ENCODE results near the gene NNT. TPM values are rescaled to one million over a fixed set of nuclear protein-coding genes. Genes with fewer than 3 reads are reported as not detected.
"Not testable (repeated sequence)": the region's sequence is repeated elsewhere in the genome, so short reads cannot be mapped to it uniquely, and the experiment has no call there.

The NNT gene
- total RNA-seq, 3 donors from 2014 or later (not counting 1 experiment from before 2014, with no cell fraction given), result 57.0 to 66.1 (median 64.6) TPM

GRCh38 chr5:43701227-43701626 lies 98.2 kb downstream of the NNT start:
- H3K27me3 Mint-ChIP-seq (ENCODE audit: low read depth in 2 of 2), result no peaks in the 10 kb centered on the region
- ATAC-seq (no peak), DNase-seq (no peak)
- peaks cover 16% of the 10 kb centered on the region for H3K36me3 Mint-ChIP-seq
- Histone ChIP-seq H3K4me1 (ENCODE audit: control insufficient read depth, insufficient read depth, low read length) (no peaks in the 10 kb centered on the region), H3K4me3 (ENCODE audit: low read length) (no peak overlapping the region), H3K36me3 (ENCODE audit: control insufficient read depth, insufficient read depth, low read length) (peaks cover 30% of the 10 kb centered on the region), H3K27me3 (ENCODE audit: control insufficient read depth, insufficient read depth, low read length) (no peaks in the 10 kb centered on the region), H3K27ac (ENCODE audit: low read length) (no peak overlapping the region), H3K9me3 (ENCODE audit: control insufficient read depth, insufficient read depth, low read length) (peaks cover 2% of the 10 kb centered on the region)
- H3K4me3 Mint-ChIP-seq, result no peak overlapping the region
- 100% methylated on average over 2 of the region's 3 CpGs for WGBS (ENCODE audit: insufficient coverage)
- no peaks in the 10 kb centered on the region for H3K9me3 Mint-ChIP-seq
- intact Hi-C loops (cut with micrococcal nuclease), result no loop called here
- H3K4me1 Mint-ChIP-seq, result peaks cover 14 to 20% of the 10 kb centered on the region in 2 donors
- no peak overlapping the region for H3K27ac Mint-ChIP-seq
- no peak for TF ChIP-seq CTCF (IDR thresholded peaks at IDR 0.05)

- H3K36me3 ChIP-seq (ENCODE audit: control insufficient read depth, insufficient read depth, low read length), result peaks cover 30% of the 10 kb centered on the region
- Mint-ChIP-seq H3K36me3 (peaks cover 16% of the 10 kb centered on the region), H3K27me3 (ENCODE audit: low read depth in 2 of 2) (no peaks in the 10 kb centered on the region), H3K9me3 (no peaks in the 10 kb centered on the region), H3K4me3 (no peak overlapping the region), H3K4me1 (peaks cover 11 to 16% of the 10 kb centered on the region in 2 donors), H3K27ac (peak overlapping the region; percentile 25 to 64)
- ATAC-seq, result no peak
- no peak overlapping the region for H3K27ac ChIP-seq (ENCODE audit: low read length)
- WGBS (ENCODE audit: insufficient coverage), result 90% methylated on average over 1 of the region's 2 CpGs
- H3K4me1 ChIP-seq (ENCODE audit: control insufficient read depth, insufficient read depth, low read length), result no peaks in the 10 kb centered on the region
- intact Hi-C loops (cut with micrococcal nuclease), result no loop called here
- no peak overlapping the region for H3K4me3 ChIP-seq (ENCODE audit: low read length)
- TF ChIP-seq CTCF (IDR thresholded peaks at IDR 0.05), result no peak
- no peaks in the 10 kb centered on the region for H3K9me3 ChIP-seq (ENCODE audit: control insufficient read depth, insufficient read depth, low read length)
- H3K27me3 ChIP-seq (ENCODE audit: control insufficient read depth, insufficient read depth, low read length), result no peaks in the 10 kb centered on the region
- no peak for DNase-seq
Measured at GRCh38 chr5:43702293-43702692, 99.3 kb downstream of the NNT start.

GRCh38 chr5:43702815-43703214 lies 99.8 kb downstream of the NNT start:
- H3K36me3 ChIP-seq (ENCODE audit: control insufficient read depth, insufficient read depth, low read length), result peaks cover 30% of the 10 kb centered on the region
- Mint-ChIP-seq H3K4me3 (no peak overlapping the region), H3K9me3 (no peaks in the 10 kb centered on the region), H3K27me3 (ENCODE audit: low read depth in 2 of 2) (no peaks in the 10 kb centered on the region), H3K27ac (peak overlapping the region in 1 of 2 donors; percentile 64), H3K4me1 (peaks cover 7 to 12% of the 10 kb centered on the region in 2 donors), H3K36me3 (peaks cover 16% of the 10 kb centered on the region)
- no peak overlapping the region for H3K4me3 ChIP-seq (ENCODE audit: low read length)
- no peak for DNase-seq
- H3K9me3 ChIP-seq (ENCODE audit: control insufficient read depth, insufficient read depth, low read length), result no peaks in the 10 kb centered on the region
- no peak overlapping the region for H3K27ac ChIP-seq (ENCODE audit: low read length)
- 94% methylated on average over 3 of the region's 3 CpGs for WGBS (ENCODE audit: insufficient coverage)
- TF ChIP-seq CTCF (IDR thresholded peaks at IDR 0.05), result no peak
- ATAC-seq, result no peak
- no peaks in the 10 kb centered on the region for H3K4me1 ChIP-seq (ENCODE audit: control insufficient read depth, insufficient read depth, low read length)
- intact Hi-C loops (cut with micrococcal nuclease), result no loop called here
- H3K27me3 ChIP-seq (ENCODE audit: control insufficient read depth, insufficient read depth, low read length), result no peaks in the 10 kb centered on the region

GRCh38 chr5:43704243-43704642 lies 101.3 kb downstream of the NNT start:
- WGBS (ENCODE audit: insufficient coverage), result 96% methylated on average over 3 of the region's 4 CpGs
- Mint-ChIP-seq H3K4me1 (peaks cover 7 to 12% of the 10 kb centered on the region in 2 donors), H3K4me3 (no peak overlapping the region), H3K36me3 (peaks cover 16% of the 10 kb centered on the region), H3K27ac (peak overlapping the region in 1 of 2 donors; percentile 64), H3K27me3 (ENCODE audit: low read depth in 2 of 2) (no peaks in the 10 kb centered on the region), H3K9me3 (no peaks in the 10 kb centered on the region)
- no peak for TF ChIP-seq CTCF (IDR thresholded peaks at IDR 0.05)
- no peaks in the 10 kb centered on the region for H3K9me3 ChIP-seq (ENCODE audit: control insufficient read depth, insufficient read depth, low read length)
- intact Hi-C loops (cut with micrococcal nuclease), result no loop called here
- no peak for ATAC-seq
- H3K27me3 ChIP-seq (ENCODE audit: control insufficient read depth, insufficient read depth, low read length), result no peaks in the 10 kb centered on the region
- no peak overlapping the region for H3K27ac ChIP-seq (ENCODE audit: low read length)
- H3K4me1 ChIP-seq (ENCODE audit: control insufficient read depth, insufficient read depth, low read length), result no peaks in the 10 kb centered on the region
- no peak for DNase-seq
- H3K36me3 ChIP-seq (ENCODE audit: control insufficient read depth, insufficient read depth, low read length), result peaks cover 30% of the 10 kb centered on the region
- no peak overlapping the region for H3K4me3 ChIP-seq (ENCODE audit: low read length)

GRCh38 chr5:43706576-43706975 lies 103.6 kb downstream of the NNT start:
- H3K27ac Mint-ChIP-seq; H3K4me1 ChIP-seq (ENCODE audit: control insufficient read depth, insufficient read depth, low read length); H3K36me3 Mint-ChIP-seq; H3K27me3 ChIP-seq (ENCODE audit: control insufficient read depth, insufficient read depth, low read length); H3K4me3 ChIP-seq (ENCODE audit: low read length); DNase-seq; H3K4me3 Mint-ChIP-seq; intact Hi-C loops (cut with micrococcal nuclease); H3K27me3 Mint-ChIP-seq (ENCODE audit: low read depth in 2 of 2); H3K27ac ChIP-seq (ENCODE audit: low read length); H3K9me3 Mint-ChIP-seq; H3K9me3 ChIP-seq (ENCODE audit: control insufficient read depth, insufficient read depth, low read length); H3K4me1 Mint-ChIP-seq; ATAC-seq: not testable (repeated sequence)
- H3K36me3 ChIP-seq (ENCODE audit: control insufficient read depth, insufficient read depth, low read length), result peaks cover 25% of the 10 kb centered on the region
- WGBS (ENCODE audit: insufficient coverage), result no CpG with 5 or more reads among the region's 1 CpG
